DND-41 (cell line): ENCODE results near the gene BAIAP2L2.

Source experiments
- ATAC-seq: fragments of 200-7000 bp; cut with Tn5 transposase; 3 replicates; pipeline ENCODE4 v1.9.1; 2021; ENCODE audit warnings: low read depth; ENCODE audit not compliant: insufficient read depth
- DNase-seq: peaks from one replicate; pipeline ENCODE4 v3.0.0-alpha.2; 2020
- H2AFZ ChIP-seq: 2 replicates; pipeline ENCODE4 v1.6.0; 2012; ENCODE audit warnings: low read depth, low read length
- H3K27ac ChIP-seq: 2 replicates; pipeline ENCODE4 v1.5.1; 2012; ENCODE audit warnings: low read length, inconsistent platforms
- H3K27me3 ChIP-seq: fragments of 200-600 bp; sonication (generic); 2 replicates; pipeline ENCODE4 v1.6.0; 2012; ENCODE audit warnings: low read length, mild to moderate bottlenecking, inconsistent platforms; ENCODE audit not compliant: insufficient read depth, poor library complexity
- H3K36me3 ChIP-seq: 2 replicates; pipeline ENCODE4 v1.5.1; 2012; ENCODE audit warnings: low read length, inconsistent platforms; ENCODE audit not compliant: insufficient read depth
- H3K4me1 ChIP-seq: 2 replicates; pipeline ENCODE4 v1.5.1; 2012; ENCODE audit warnings: mild to moderate bottlenecking, low read length; ENCODE audit not compliant: insufficient read depth
- H3K4me2 ChIP-seq: 2 replicates; pipeline ENCODE4 v1.6.0; 2012; ENCODE audit warnings: mild to moderate bottlenecking, moderate library complexity, low read length, inconsistent platforms; ENCODE audit not compliant: insufficient read depth
- H3K4me3 ChIP-seq, 2 experiments: fragments of 200-600 bp in 1 of 2; shearing (Covaris generic) in 1 of 2; 2 replicates each; pipeline ENCODE4 v1.5.1; 2012 to 2016; ENCODE audit warnings: inconsistent platforms in 2 of 2, low read length in 2 of 2, mild to moderate bottlenecking in 2 of 2, low read depth in 1 of 2, moderate library complexity in 1 of 2
- H3K79me2 ChIP-seq: 2 replicates; pipeline ENCODE4 v1.6.0; 2012; ENCODE audit warnings: low read length, inconsistent platforms; ENCODE audit not compliant: insufficient read depth
- H3K9ac ChIP-seq: 2 replicates; pipeline ENCODE4 v1.6.0; 2012; ENCODE audit warnings: low read depth, mild to moderate bottlenecking, inconsistent platforms, low read length, moderate library complexity
- H3K9me3 ChIP-seq: 2 replicates; pipeline ENCODE4 v1.5.1; 2012; ENCODE audit warnings: low read length, moderate library complexity, mild to moderate bottlenecking, inconsistent platforms; ENCODE audit not compliant: insufficient read depth, severe bottlenecking
- H4K20me1 ChIP-seq: 2 replicates; pipeline ENCODE4 v1.6.0; 2012; ENCODE audit warnings: low read length; ENCODE audit not compliant: insufficient read depth
- CTCF ChIP-seq: IDR thresholded peaks from 2 replicates; pipeline ENCODE4 v1.5.1; 2012; ENCODE audit warnings: borderline replicate concordance, low read length, moderate library complexity, mild to moderate bottlenecking; ENCODE audit not compliant: poor library complexity, severe bottlenecking; ENCODE audit errors: extremely low read depth
- EZH2 ChIP-seq: IDR thresholded peaks from 3 replicates; pipeline ENCODE4 v1.6.1; 2012; ENCODE audit warnings: borderline replicate concordance, low read depth, mild to moderate bottlenecking, moderate library complexity, low read length, inconsistent platforms; ENCODE audit not compliant: severe bottlenecking

The BAIAP2L2 gene

GRCh38 chr22:38098410-38099249, 11.9 kb downstream of the BAIAP2L2 start:
- ATAC-seq, result no peak
- no peaks in the 10 kb centered on the region for H3K27me3 ChIP-seq
- no peaks in the 10 kb centered on the region for H3K36me3 ChIP-seq
- H3K4me1 ChIP-seq, result no peaks in the 10 kb centered on the region
- H3K9me3 ChIP-seq, result no peaks in the 10 kb centered on the region
- TF ChIP-seq EZH2 (no peak), CTCF (no peak)
- no peak overlapping the region for H3K4me2 ChIP-seq
- H4K20me1 ChIP-seq, result no peaks in the 10 kb centered on the region
- no peak overlapping the region for H3K27ac ChIP-seq
- no peak for DNase-seq
- no peaks in the 10 kb centered on the region for H3K79me2 ChIP-seq
- H3K9ac ChIP-seq, result no peak overlapping the region
- H3K4me3 ChIP-seq, result no peak overlapping the region
- H2AFZ ChIP-seq, result no peak overlapping the region

- Histone ChIP-seq H2AFZ (no peak overlapping the region), H3K27ac (no peak overlapping the region), H3K4me1 (no peaks in the 10 kb centered on the region), H4K20me1 (no peaks in the 10 kb centered on the region), H3K4me2 (no peak overlapping the region), H3K9me3 (no peaks in the 10 kb centered on the region), H3K27me3 (no peaks in the 10 kb centered on the region), H3K4me3 (no peak overlapping the region), H3K79me2 (no peaks in the 10 kb centered on the region), H3K36me3 (no peaks in the 10 kb centered on the region), H3K9ac (no peak overlapping the region)
- ATAC-seq, result no peak
- DNase-seq, result no peak
- TF ChIP-seq EZH2 (no peak), CTCF (no peak)
Observed at GRCh38 chr22:38097557-38098409, 12.7 kb downstream of the BAIAP2L2 start.

GRCh38 chr22:38097058-38097457, 13.4 kb downstream of the BAIAP2L2 start:
- TF ChIP-seq EZH2 (no peak), CTCF (no peak)
- Histone ChIP-seq H3K4me1 (no peaks in the 10 kb centered on the region), H3K27ac (no peak overlapping the region), H3K27me3 (no peaks in the 10 kb centered on the region), H3K36me3 (no peaks in the 10 kb centered on the region), H3K9me3 (no peaks in the 10 kb centered on the region), H4K20me1 (no peaks in the 10 kb centered on the region), H2AFZ (no peak overlapping the region), H3K9ac (no peak overlapping the region), H3K79me2 (no peaks in the 10 kb centered on the region), H3K4me2 (no peak overlapping the region), H3K4me3 (no peak overlapping the region)
- ATAC-seq (no peak), DNase-seq (no peak)
